ENCODE measurements around the gene CAMK2A. TPM values are rescaled to one million over a fixed set of nuclear protein-coding genes. Genes with fewer than 3 reads are reported as not detected.

The CAMK2A gene
- total RNA-seq, 2 donors from 2014 or later = not detected

GRCh38 chr5:150309886-150310239, 20.3 kb upstream of the CAMK2A start:
- peaks cover 0 to 7% of the 10 kb centered on the region in 2 donors for H3K27me3 Mint-ChIP-seq
- H3K4me3 Mint-ChIP-seq = no peak overlapping the region
- no peak for ATAC-seq
- no peaks in the 10 kb centered on the region for H3K36me3 Mint-ChIP-seq
- peaks cover 9% of the 10 kb centered on the region in 2 donors for H3K4me1 Mint-ChIP-seq (ENCODE audit: low read depth in 2 of 2)
- H3K9me3 Mint-ChIP-seq = no peaks in the 10 kb centered on the region
- DNase-seq (ENCODE audit: low spot score) = no peak
- no peak overlapping the region for H3K27ac Mint-ChIP-seq

- H3K27ac Mint-ChIP-seq = no peak overlapping the region
- H3K4me1 Mint-ChIP-seq (ENCODE audit: low read depth in 2 of 2) = peaks cover 9% of the 10 kb centered on the region in 2 donors
- H3K36me3 Mint-ChIP-seq = no peaks in the 10 kb centered on the region
- DNase-seq (ENCODE audit: low spot score) (no peak), ATAC-seq (peak in 1 of 2 donors; percentile 35)
- no peaks in the 10 kb centered on the region for H3K9me3 Mint-ChIP-seq
- H3K27me3 Mint-ChIP-seq = peaks cover 0 to 8% of the 10 kb centered on the region in 2 donors
- no peak overlapping the region for H3K4me3 Mint-ChIP-seq
These were observed 19.7 kb upstream of the CAMK2A start for GRCh38 chr5:150309101-150309885.

GRCh38 chr5:150307617-150308426, 18.2 kb upstream of the CAMK2A start:
- no peak overlapping the region for H3K4me3 Mint-ChIP-seq
- H3K4me1 Mint-ChIP-seq (ENCODE audit: low read depth in 2 of 2) = peaks cover 9% of the 10 kb centered on the region in 2 donors
- DNase-seq (ENCODE audit: low spot score) (no peak), ATAC-seq (no peak)
- H3K27ac Mint-ChIP-seq = no peak overlapping the region
- no peaks in the 10 kb centered on the region for H3K9me3 Mint-ChIP-seq
- no peaks in the 10 kb centered on the region for H3K36me3 Mint-ChIP-seq
- peaks cover 7 to 14% of the 10 kb centered on the region in 2 donors for H3K27me3 Mint-ChIP-seq

GRCh38 chr5:150306775-150307174, 17.2 kb upstream of the CAMK2A start:
- DNase-seq (ENCODE audit: low spot score) (no peak), ATAC-seq (no peak)
- no peaks in the 10 kb centered on the region for H3K36me3 Mint-ChIP-seq
- no peaks in the 10 kb centered on the region for H3K9me3 Mint-ChIP-seq
- peaks cover 9% of the 10 kb centered on the region in 2 donors for H3K4me1 Mint-ChIP-seq (ENCODE audit: low read depth in 2 of 2)
- H3K27ac Mint-ChIP-seq = no peak overlapping the region
- no peak overlapping the region for H3K4me3 Mint-ChIP-seq
- H3K27me3 Mint-ChIP-seq = peaks cover 8 to 14% of the 10 kb centered on the region in 2 donors

GRCh38 chr5:150305557-150305956, 16.0 kb upstream of the CAMK2A start:
- no peak for DNase-seq (ENCODE audit: low spot score)
- Mint-ChIP-seq H3K4me3 (no peak overlapping the region), H3K27me3 (peaks cover 20 to 24% of the 10 kb centered on the region in 2 donors), H3K36me3 (no peaks in the 10 kb centered on the region), H3K9me3 (no peaks in the 10 kb centered on the region), H3K4me1 (ENCODE audit: low read depth in 2 of 2) (peaks cover 9% of the 10 kb centered on the region in 2 donors), H3K27ac (no peak overlapping the region)
- no peak for ATAC-seq

DNA sequence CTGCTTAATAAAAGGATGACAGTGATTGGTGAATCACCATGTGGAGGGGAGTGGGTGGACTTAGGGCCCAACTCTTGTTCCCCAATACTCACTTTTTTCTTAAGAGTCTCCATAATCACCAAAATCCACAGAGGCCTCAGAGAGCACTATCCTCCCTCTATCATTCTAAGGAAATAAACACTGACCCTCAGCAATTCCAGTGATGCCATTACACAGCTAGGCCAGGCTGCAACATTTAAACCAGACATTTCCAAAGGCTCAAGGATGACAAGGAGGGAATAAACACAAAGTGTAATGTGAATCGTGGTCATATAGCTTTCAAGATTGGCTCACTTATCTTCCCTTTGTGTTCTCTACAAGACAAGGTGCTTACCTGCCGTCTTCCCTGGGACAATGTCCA, 15.5 kb upstream of the CAMK2A start:
- H3K4me3 Mint-ChIP-seq = no peak overlapping the region
- H3K36me3 Mint-ChIP-seq = no peaks in the 10 kb centered on the region
- H3K9me3 Mint-ChIP-seq = no peaks in the 10 kb centered on the region
- H3K4me1 Mint-ChIP-seq (ENCODE audit: low read depth in 2 of 2) = peaks cover 9% of the 10 kb centered on the region in 2 donors
- DNase-seq (ENCODE audit: low spot score) (no peak), ATAC-seq (no peak)
- H3K27ac Mint-ChIP-seq = no peak overlapping the region
- H3K27me3 Mint-ChIP-seq = peaks cover 20 to 27% of the 10 kb centered on the region in 2 donors

- Mint-ChIP-seq H3K4me1 (ENCODE audit: low read depth in 2 of 2) (peaks cover 9% of the 10 kb centered on the region in 2 donors), H3K9me3 (no peaks in the 10 kb centered on the region)
These were observed 15.0 kb upstream of the CAMK2A start for GRCh38 chr5:150304481-150305081.

GRCh38 chr5:150303660-150304386, 14.2 kb upstream of the CAMK2A start:
- Mint-ChIP-seq H3K4me3 (no peak overlapping the region), H3K4me1 (ENCODE audit: low read depth in 2 of 2) (peaks cover 9% of the 10 kb centered on the region in 2 donors), H3K36me3 (no peaks in the 10 kb centered on the region), H3K9me3 (no peaks in the 10 kb centered on the region), H3K27ac (no peak overlapping the region), H3K27me3 (peaks cover 20 to 28% of the 10 kb centered on the region in 2 donors)
- ATAC-seq (no peak), DNase-seq (ENCODE audit: low spot score) (no peak)

More at GRCh38 chr5:150304481-150305081, 15.0 kb upstream of the CAMK2A start:
- DNase-seq (ENCODE audit: low spot score) (no peak), ATAC-seq (no peak)
- Mint-ChIP-seq H3K27me3 (peaks cover 20 to 28% of the 10 kb centered on the region in 2 donors), H3K4me3 (no peak overlapping the region), H3K27ac (no peak overlapping the region), H3K36me3 (no peaks in the 10 kb centered on the region)

DNA sequence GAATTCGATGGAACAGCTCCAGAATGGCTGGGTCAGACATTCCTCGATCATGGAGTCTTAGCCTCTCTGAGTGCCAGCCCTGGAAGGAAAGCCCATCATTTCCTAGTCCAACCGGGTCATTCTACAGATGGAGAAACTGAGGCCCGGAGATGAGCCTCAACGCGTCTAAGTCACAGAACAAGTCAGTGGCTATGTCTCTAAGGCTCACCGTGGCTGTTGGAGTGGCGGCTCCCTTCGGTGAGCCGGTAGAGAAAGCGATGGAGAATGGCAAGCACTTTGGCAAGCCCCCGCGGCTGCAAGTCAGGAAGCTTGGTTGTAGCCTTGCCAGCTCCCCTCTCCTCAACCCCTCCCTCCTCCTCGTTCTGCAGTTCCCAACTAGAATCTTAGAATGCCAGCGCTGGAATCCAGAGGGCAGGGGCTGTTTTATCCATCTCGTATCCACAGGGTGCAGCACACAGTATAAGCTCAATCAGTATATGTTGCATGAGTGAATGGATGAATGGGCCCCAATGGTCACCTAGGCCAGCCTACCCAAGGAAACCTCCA, 13.6 kb upstream of the CAMK2A start:
- H3K9me3 Mint-ChIP-seq = no peaks in the 10 kb centered on the region
- H3K36me3 Mint-ChIP-seq = no peaks in the 10 kb centered on the region
- H3K27ac Mint-ChIP-seq = no peak overlapping the region
- H3K27me3 Mint-ChIP-seq = peaks cover 20 to 28% of the 10 kb centered on the region in 2 donors
- H3K4me3 Mint-ChIP-seq = no peak overlapping the region
- H3K4me1 Mint-ChIP-seq (ENCODE audit: low read depth in 2 of 2) = peaks cover 9% of the 10 kb centered on the region in 2 donors
- ATAC-seq (no peak), DNase-seq (ENCODE audit: low spot score) (no peak)

- H3K27ac Mint-ChIP-seq = no peak within 1 kb of the TSS
- no peak for DNase-seq (ENCODE audit: low spot score)
- H3K9me3 Mint-ChIP-seq = no peaks in the 10 kb centered on the region
- H3K27me3 Mint-ChIP-seq = peaks cover 20 to 28% of the 10 kb centered on the region in 2 donors
- peaks cover 9% of the 10 kb centered on the region in 2 donors for H3K4me1 Mint-ChIP-seq (ENCODE audit: low read depth in 2 of 2)
- no peak within 1 kb of the TSS for H3K4me3 Mint-ChIP-seq
- H3K36me3 Mint-ChIP-seq = no peaks in the 10 kb centered on the region
- peak in 1 of 2 donors; percentile 22 for ATAC-seq
These were observed 12.9 kb upstream of the CAMK2A start, which contains the start of gene ARSI for GRCh38 chr5:150302301-150303069. Gene ARSI, minus strand, starts transcription at chr5:150302905. Its CDS starts 532 bp downstream, at chr5:150302373.

DNA sequence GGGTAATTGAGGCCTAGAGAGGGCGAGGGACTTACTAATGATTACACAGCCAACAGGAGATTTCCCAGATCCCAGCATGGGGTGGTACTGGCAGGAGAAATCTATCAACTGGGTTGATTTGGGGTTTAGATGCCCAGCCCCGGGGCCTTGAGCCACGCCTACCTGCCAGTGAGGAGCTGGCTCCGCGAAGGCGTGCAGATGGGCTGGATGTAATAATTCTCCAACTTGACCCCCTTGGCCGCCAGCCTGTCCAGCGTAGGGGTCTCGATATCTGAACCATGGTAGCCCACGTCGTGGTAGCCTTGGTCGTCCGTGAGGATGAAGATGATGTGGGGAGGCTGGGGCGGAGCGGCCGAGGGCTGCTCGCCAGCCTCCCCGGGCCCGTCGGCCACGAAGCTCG, 12.3 kb upstream of the CAMK2A start:
- Mint-ChIP-seq H3K27ac (no peak overlapping the region), H3K4me1 (ENCODE audit: low read depth in 2 of 2) (peaks cover 9% of the 10 kb centered on the region in 2 donors), H3K36me3 (no peaks in the 10 kb centered on the region), H3K9me3 (no peaks in the 10 kb centered on the region), H3K27me3 (peaks cover 20 to 28% of the 10 kb centered on the region in 2 donors), H3K4me3 (no peak overlapping the region)
- no peak for DNase-seq (ENCODE audit: low spot score)
- no peak for ATAC-seq

- Mint-ChIP-seq H3K4me1 (ENCODE audit: low read depth in 2 of 2) (peaks cover 9% of the 10 kb centered on the region in 2 donors), H3K9me3 (no peaks in the 10 kb centered on the region), H3K27ac (no peak overlapping the region), H3K4me3 (no peak overlapping the region), H3K36me3 (no peaks in the 10 kb centered on the region), H3K27me3 (peaks cover 20 to 28% of the 10 kb centered on the region in 2 donors)
- ATAC-seq = no peak
- no peak for DNase-seq (ENCODE audit: low spot score)
These were observed 11.6 kb upstream of the CAMK2A start for GRCh38 chr5:150301170-150301505.
